Activated naive CD8-positive, alpha-beta T cell treated with anti-CD3 and anti-CD28 coated beads for 36 hours (primary cell): ENCODE measurements around the gene CYP4F11. TPM values are rescaled to one million over a fixed set of nuclear protein-coding genes. Genes with fewer than 3 reads are reported as not detected.
"Not testable (repeated sequence)": the region's sequence is repeated elsewhere in the genome, so short reads cannot be mapped to it uniquely, and the experiment has no call there.

Source experiments
- DNase-seq: peaks from one replicate; pipeline ENCODE4 v3.0.0; 2021
- H3K27ac Mint-ChIP-seq: one replicate; pipeline ENCODE4 v1.8.0; 2022; ENCODE audit warnings: mild to moderate bottlenecking, moderate library complexity, mixed read lengths
- H3K27me3 Mint-ChIP-seq: one replicate; pipeline ENCODE4 v1.8.0; 2022; ENCODE audit warnings: mild to moderate bottlenecking, mixed read lengths
- H3K36me3 Mint-ChIP-seq: one replicate; pipeline ENCODE4 v1.8.0; 2021; ENCODE audit warnings: mild to moderate bottlenecking, mixed read lengths
- H3K4me1 Mint-ChIP-seq: one replicate; pipeline ENCODE4 v1.8.0; 2021; ENCODE audit warnings: mixed read lengths
- H3K4me3 Mint-ChIP-seq: one replicate; pipeline ENCODE4 v1.8.0; 2022; ENCODE audit warnings: mild to moderate bottlenecking, moderate library complexity, mixed read lengths
- H3K9me3 Mint-ChIP-seq: one replicate; pipeline ENCODE4 v1.8.0; 2022; ENCODE audit warnings: mixed read lengths
- total RNA-seq, 2 experiments: library from RNA; stranded (reverse); gene quantifications; one replicate each; pipeline ENCODE4 v1.2.3, GENCODE V29; 2021

CYP4F11 gene
- total RNA-seq, 2 experiments from 2014 or later, result not detected

GRCh38 chr19:15900504-15900903 is 33.8 kb downstream of the CYP4F11 start:
- Mint-ChIP-seq H3K4me1 (peaks cover 8% of the 10 kb centered on the region), H3K27me3 (peaks cover 8% of the 10 kb centered on the region), H3K36me3 (no peaks in the 10 kb centered on the region), H3K27ac (no peak overlapping the region), H3K9me3 (no peaks in the 10 kb centered on the region), H3K4me3 (peak overlapping the region; percentile 76)
- no peak for DNase-seq

DNA sequence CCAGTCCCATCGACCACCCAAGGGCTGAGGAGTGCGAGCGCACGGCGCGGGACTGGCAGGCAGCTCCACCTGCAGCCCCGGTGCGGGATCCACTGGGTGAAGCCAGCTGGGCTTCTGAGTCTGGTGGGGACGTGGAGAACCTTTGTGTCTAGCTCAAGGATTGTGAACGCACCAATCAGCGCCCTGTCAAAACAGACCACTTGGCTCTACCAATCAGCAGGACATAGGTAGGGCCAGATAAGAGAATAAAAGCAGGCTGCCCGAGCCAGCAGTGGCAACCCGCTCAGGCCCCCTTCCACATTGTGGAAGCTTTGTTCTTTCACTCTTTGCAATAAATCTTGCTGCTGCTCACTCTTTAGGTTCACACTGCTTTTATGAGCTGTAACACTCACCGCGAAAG is 34.3 kb downstream of the CYP4F11 start:
- H3K4me3 Mint-ChIP-seq, result peak overlapping the region; percentile 76
- H3K9me3 Mint-ChIP-seq, H3K4me1 Mint-ChIP-seq, H3K36me3 Mint-ChIP-seq, H3K27ac Mint-ChIP-seq, H3K27me3 Mint-ChIP-seq: not testable (repeated sequence)
- peak; percentile 9 for DNase-seq

- not testable (repeated sequence) for H3K36me3 Mint-ChIP-seq, H3K4me1 Mint-ChIP-seq, H3K27ac Mint-ChIP-seq, H3K9me3 Mint-ChIP-seq
- peak; percentile 9 for DNase-seq
- H3K27me3 Mint-ChIP-seq, result peaks cover 11% of the 10 kb centered on the region
- H3K4me3 Mint-ChIP-seq, result peak overlapping the region; percentile 35
Measured at GRCh38 chr19:15899561-15899960, 34.8 kb downstream of the CYP4F11 start.

GRCh38 chr19:15897738-15898276 is 36.5 kb downstream of the CYP4F11 start, which contains the start of gene CYP4F2:
CYP4F2 (minus strand) TSS chr19:15898074; CDS start chr19:15897611, 463 bp downstream.
- Mint-ChIP-seq H3K27me3 (peaks cover 11% of the 10 kb centered on the region), H3K27ac (no peak within 1 kb of the TSS), H3K4me1 (peaks cover 8% of the 10 kb centered on the region), H3K36me3 (no peaks in the 10 kb centered on the region), H3K9me3 (no peaks in the 10 kb centered on the region), H3K4me3 (no peak within 1 kb of the TSS)
- DNase-seq, result no peak

DNA sequence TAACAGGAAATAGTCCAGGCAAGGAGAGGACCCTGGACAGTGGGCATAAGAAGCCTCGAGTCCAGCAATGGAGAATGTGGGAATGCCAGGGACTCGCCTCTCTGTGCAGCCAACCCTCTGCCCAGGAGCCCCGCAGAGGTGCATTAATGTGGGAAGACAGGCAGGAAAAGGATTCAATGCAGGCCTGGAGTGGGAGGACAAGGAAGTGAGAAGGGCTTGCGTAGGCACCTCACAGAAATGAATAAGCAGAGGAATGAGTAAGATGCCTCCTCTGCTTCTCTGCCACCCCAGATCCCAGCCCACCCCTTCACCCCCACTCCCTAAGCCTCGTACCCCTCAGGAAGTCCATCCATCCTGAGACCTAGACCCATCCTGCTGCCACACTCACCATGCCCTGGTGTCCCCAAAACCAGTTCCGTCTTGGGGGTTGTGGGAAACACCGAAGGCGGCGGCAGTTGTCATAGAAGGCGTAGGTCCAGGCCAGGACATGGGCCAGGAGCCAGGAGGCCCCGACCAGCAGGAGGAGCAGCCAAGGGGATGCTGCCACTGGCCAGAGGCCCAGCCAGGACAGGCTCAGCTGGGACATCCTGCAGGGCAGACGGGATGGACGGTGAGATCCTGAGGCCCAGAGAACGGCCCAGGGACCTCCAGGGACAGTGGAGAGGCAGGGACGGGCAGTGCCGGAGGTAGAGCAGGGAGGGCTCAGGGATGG is 37.1 kb downstream of the CYP4F11 start:
- no peaks in the 10 kb centered on the region for H3K9me3 Mint-ChIP-seq
- no peak overlapping the region for H3K4me3 Mint-ChIP-seq
- no peak overlapping the region for H3K27ac Mint-ChIP-seq

DNA sequence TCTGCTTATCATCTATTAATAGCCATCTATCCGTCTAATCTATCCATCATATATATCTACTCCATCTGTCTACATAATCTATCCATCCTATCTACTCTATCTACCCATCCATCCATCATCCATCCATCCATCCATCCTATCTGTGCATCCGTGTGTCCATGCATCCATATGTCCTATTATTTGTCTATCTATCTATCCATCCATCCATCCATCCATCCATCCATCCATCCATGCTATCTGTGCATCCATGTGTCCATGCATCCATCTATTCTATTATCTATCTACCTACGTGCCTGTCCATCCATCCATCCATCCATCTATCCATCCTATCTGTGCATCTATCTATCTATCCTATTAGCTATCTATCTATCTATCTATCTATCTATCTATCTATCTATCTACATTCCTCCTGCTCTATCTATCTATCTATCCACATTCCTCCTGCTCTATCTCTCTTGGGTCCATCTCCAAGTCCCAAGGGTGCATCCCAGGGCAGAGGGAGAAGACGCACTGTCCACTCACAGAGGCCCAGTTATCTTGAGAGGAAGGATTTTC is 38.4 kb downstream of the CYP4F11 start:
- Mint-ChIP-seq H3K9me3 (no peaks in the 10 kb centered on the region), H3K27ac (no peak overlapping the region), H3K36me3 (no peaks in the 10 kb centered on the region), H3K4me1 (peaks cover 7% of the 10 kb centered on the region), H3K4me3 (no peak overlapping the region), H3K27me3 (peaks cover 10% of the 10 kb centered on the region)
- DNase-seq, result no peak

More for the DNA sequence above, 37.1 kb downstream of the CYP4F11 start:
- no peak for DNase-seq
- H3K36me3 Mint-ChIP-seq, result no peaks in the 10 kb centered on the region
- peaks cover 8% of the 10 kb centered on the region for H3K4me1 Mint-ChIP-seq
- H3K27me3 Mint-ChIP-seq, result peaks cover 11% of the 10 kb centered on the region

GRCh38 chr19:15894359-15894758 is 40.0 kb downstream of the CYP4F11 start:
- H3K36me3 Mint-ChIP-seq, result no peaks in the 10 kb centered on the region
- no peak for DNase-seq
- no peaks in the 10 kb centered on the region for H3K4me1 Mint-ChIP-seq
- no peak overlapping the region for H3K4me3 Mint-ChIP-seq
- peaks cover 4% of the 10 kb centered on the region for H3K27me3 Mint-ChIP-seq
- no peaks in the 10 kb centered on the region for H3K9me3 Mint-ChIP-seq
- H3K27ac Mint-ChIP-seq, result no peak overlapping the region

DNA sequence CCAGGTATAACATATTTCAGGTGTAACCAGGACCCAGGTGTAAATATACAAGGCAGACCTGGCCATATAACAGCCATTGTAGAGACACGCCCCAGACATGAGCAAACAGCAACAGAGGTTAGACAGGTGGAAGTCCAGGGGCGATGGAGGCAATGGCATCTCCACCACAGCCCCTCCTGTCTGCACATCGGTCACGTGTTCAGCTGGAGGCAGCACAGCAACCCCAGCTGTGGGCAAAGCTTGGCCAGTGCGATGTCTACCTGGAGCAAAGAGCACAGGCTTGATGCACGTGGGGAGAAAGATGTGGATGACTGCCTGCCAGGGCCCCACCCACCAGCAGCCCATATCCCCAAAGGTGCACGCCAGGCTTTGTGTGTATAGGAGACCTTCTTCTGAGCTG is 40.9 kb downstream of the CYP4F11 start:
- H3K36me3 Mint-ChIP-seq, result no peaks in the 10 kb centered on the region
- peaks cover 4% of the 10 kb centered on the region for H3K27me3 Mint-ChIP-seq
- H3K4me3 Mint-ChIP-seq, result no peak overlapping the region
- no peaks in the 10 kb centered on the region for H3K9me3 Mint-ChIP-seq
- no peaks in the 10 kb centered on the region for H3K4me1 Mint-ChIP-seq
- H3K27ac Mint-ChIP-seq, result no peak overlapping the region
- no peak for DNase-seq

DNA sequence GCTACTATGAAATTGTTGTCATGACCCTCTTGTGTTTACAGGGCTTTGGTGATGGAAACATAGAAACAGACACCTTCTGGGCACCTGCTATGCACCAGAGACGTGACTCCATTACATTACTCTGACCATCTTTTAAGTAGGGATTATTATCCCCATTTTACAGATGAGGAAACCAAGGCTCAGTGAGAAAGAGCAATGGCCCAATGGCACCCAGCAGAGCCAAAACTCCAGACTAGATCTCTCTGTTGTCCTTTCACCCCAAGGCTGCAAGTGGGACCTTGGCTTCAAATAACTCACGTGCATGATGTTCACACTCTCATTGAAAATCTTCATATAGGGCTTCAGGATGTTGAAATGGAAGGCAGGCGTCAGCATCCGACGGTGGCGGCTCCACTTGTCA is 42.3 kb downstream of the CYP4F11 start:
- Mint-ChIP-seq H3K27me3 (peaks cover 4% of the 10 kb centered on the region), H3K27ac (no peak overlapping the region), H3K36me3 (no peaks in the 10 kb centered on the region), H3K9me3 (no peaks in the 10 kb centered on the region), H3K4me1 (no peaks in the 10 kb centered on the region), H3K4me3 (no peak overlapping the region)
- DNase-seq, result no peak

DNA sequence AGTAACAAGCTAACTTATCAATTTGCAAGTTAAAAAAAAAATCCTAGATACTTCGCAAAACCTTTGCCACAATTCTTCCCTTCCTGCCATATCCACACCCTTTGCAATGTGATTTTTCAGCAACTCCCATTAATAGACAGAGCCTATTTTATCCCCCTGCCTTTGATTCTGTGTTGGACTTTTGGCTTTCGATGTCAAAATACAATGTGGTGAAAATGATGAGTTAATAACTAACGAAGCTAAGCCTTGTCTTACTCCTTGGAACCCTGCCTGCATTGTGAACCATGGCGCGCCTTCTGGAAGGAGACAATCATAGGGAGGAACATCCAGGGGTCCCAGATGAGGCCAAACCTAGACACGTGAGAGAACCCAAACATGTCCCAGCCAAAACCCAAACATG is 42.9 kb downstream of the CYP4F11 start:
- no peak for DNase-seq
- no peak overlapping the region for H3K27ac Mint-ChIP-seq
- H3K4me3 Mint-ChIP-seq, result no peak overlapping the region
- no peaks in the 10 kb centered on the region for H3K4me1 Mint-ChIP-seq
- no peaks in the 10 kb centered on the region for H3K9me3 Mint-ChIP-seq
- no peaks in the 10 kb centered on the region for H3K36me3 Mint-ChIP-seq
- peaks cover 4% of the 10 kb centered on the region for H3K27me3 Mint-ChIP-seq

GRCh38 chr19:15889339-15889738 is 45.0 kb downstream of the CYP4F11 start:
- not testable (repeated sequence) for H3K27me3 Mint-ChIP-seq, H3K9me3 Mint-ChIP-seq, H3K4me3 Mint-ChIP-seq, DNase-seq, H3K36me3 Mint-ChIP-seq, H3K27ac Mint-ChIP-seq, H3K4me1 Mint-ChIP-seq

- H3K9me3 Mint-ChIP-seq, result no peaks in the 10 kb centered on the region
- H3K4me1 Mint-ChIP-seq, result no peaks in the 10 kb centered on the region
- no peaks in the 10 kb centered on the region for H3K27me3 Mint-ChIP-seq
- no peaks in the 10 kb centered on the region for H3K36me3 Mint-ChIP-seq
- H3K27ac Mint-ChIP-seq, result no peak overlapping the region
- H3K4me3 Mint-ChIP-seq, result no peak overlapping the region
- DNase-seq, result no peak
Measured at GRCh38 chr19:15885919-15886318, 48.4 kb downstream of the CYP4F11 start.

GRCh38 chr19:15885167-15885566 is 49.2 kb downstream of the CYP4F11 start:
- Mint-ChIP-seq H3K36me3 (no peaks in the 10 kb centered on the region), H3K27ac (no peak overlapping the region), H3K27me3 (peaks cover under 1% of the 10 kb centered on the region), H3K9me3 (no peaks in the 10 kb centered on the region), H3K4me1 (no peaks in the 10 kb centered on the region), H3K4me3 (no peak overlapping the region)
- no peak for DNase-seq

DNA sequence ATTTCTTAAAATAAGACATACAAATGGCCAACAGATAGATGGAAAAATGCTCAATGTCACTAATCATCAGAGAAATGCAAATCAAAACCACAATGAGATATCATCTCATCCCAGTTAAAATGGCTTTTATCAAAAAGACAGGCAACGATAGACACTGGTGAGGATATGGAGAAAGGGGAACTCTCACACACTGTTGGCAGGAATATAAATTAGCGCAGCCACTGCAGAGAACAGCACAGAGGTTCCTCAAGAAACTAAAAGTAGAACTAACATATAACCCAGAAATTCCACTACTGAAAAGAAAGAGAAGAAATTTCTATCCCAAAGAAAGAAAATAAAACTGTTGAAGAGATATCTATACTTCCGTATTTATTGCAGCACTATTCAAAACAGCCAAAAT is 51.0 kb downstream of the CYP4F11 start:
- H3K4me1 Mint-ChIP-seq, H3K27ac Mint-ChIP-seq, H3K27me3 Mint-ChIP-seq: not testable (repeated sequence)

GRCh38 chr19:15874821-15875474 is 59.4 kb downstream of the CYP4F11 start:
- H3K36me3 Mint-ChIP-seq, result no peaks in the 10 kb centered on the region
- H3K9me3 Mint-ChIP-seq, result peaks cover 3% of the 10 kb centered on the region
- peaks cover 25% of the 10 kb centered on the region for H3K27me3 Mint-ChIP-seq
- DNase-seq, result no peak
- H3K4me1 Mint-ChIP-seq, result peaks cover 5% of the 10 kb centered on the region
- H3K4me3 Mint-ChIP-seq, result no peak overlapping the region
- H3K27ac Mint-ChIP-seq, result no peak overlapping the region

More for the DNA sequence above, 51.0 kb downstream of the CYP4F11 start:
- H3K36me3 Mint-ChIP-seq, H3K4me3 Mint-ChIP-seq, DNase-seq, H3K9me3 Mint-ChIP-seq: not testable (repeated sequence)
